IPS-NIHi7 (cell line): ENCODE measurements around the gene CMTM3.
"Not testable (repeated sequence)": the region's sequence is repeated elsewhere in the genome, so short reads cannot be mapped to it uniquely, and the experiment has no call there.

ENCODE experiments used
- DNase-seq: peaks from one replicate; pipeline ENCODE4 v3.0.0; 2012; ENCODE audit warnings: mixed read lengths; ENCODE audit errors: extremely low spot score

CMTM3 gene, protein sequence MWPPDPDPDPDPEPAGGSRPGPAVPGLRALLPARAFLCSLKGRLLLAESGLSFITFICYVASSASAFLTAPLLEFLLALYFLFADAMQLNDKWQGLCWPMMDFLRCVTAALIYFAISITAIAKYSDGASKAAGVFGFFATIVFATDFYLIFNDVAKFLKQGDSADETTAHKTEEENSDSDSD

DNA sequence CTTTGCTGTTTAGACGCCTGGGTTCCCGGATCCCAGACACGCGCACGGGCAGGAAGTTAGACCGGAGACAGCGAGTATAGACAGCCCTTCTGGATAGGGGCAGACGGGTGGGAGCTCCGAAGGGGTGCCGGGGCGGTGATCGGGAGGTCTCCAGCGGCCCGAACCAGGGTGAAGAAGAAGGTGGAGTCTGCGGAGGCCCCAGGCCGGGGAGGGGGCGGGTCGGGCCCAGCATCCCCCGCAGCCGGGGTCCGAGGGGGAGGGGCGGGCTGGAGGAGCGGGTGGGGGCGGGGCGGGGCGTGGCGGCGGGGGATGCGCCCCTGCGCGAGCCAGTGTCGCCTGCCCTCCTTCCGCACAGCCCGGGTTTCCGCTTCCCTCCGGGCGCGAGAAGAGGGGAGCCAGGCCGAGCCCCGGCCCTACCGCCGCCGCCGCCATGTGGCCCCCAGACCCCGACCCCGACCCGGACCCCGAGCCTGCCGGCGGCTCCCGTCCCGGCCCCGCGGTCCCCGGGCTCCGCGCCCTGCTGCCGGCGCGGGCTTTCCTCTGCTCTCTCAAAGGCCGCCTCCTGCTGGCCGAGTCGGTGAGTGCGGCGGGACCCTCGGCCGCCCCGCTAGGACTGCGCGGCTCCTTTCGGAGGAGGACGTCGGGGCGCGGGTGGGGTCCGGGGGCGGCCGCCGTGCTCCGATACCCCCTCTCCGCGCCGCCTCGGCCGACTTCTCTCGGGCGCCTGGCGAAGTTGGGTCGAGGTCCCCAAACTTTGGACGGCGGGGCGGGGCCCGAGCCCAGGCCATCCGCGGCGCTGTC lies at the start of gene CMTM3:
TSS of gene CMTM3 (plus strand) at position 329 of the 801 bp plus-strand sequence. CDS start at position 431, 102 bp downstream.
- DNase-seq: peak; percentile 88

DNA sequence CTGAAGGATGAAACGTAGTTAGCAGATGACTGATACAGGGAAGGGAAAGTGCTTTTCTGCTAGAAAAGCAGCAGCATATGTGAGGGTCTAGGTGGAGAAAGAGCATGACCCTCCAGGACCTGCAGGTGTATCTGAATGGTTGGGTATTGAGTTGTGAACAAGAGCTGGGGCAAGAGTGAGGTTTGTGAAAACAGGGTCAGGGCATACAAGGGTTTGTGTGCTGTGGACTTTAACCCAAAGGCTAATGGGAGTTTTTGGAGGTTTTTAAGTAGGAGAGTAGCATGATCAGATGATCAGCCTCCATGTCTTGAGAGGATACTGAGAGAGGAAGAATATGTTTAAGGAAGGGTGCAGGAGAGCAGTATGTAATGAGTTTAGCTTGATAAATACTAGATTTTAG lies 44.4 kb upstream of the CMTM3 start:
- no peak for DNase-seq

DNA sequence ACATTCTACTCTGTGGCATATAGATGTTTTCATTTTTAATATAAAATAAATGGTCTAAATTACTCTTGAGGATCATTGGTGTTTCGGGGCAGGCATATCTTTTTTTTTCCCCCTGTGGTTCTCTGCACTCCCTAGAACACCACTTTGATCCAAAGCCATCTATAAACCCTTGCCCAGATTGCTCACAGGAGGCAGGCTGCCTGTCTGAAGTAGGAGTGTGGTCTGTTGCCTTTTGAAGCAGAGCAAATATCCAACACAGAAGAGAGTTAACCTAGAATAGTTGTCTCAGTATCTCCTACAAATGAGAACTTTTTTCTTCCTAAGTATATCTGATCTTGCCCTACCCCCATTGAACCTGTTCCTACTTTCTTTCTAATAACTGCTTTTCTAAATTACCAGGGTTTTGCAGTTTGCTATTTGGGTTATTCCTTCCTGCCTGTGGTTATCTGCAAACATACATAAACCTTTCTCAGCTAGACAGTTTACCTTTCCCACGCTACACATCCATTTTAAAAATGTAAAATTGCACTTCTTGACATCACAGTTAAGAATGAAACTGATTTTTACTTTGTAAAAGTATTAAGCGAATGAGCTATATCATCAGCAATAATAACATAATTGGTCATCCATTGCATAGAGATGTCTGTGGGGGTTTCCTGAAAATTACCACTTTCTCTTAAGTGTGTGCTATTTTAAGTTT lies 43.0 kb upstream of the CMTM3 start:
- DNase-seq: no peak

DNA sequence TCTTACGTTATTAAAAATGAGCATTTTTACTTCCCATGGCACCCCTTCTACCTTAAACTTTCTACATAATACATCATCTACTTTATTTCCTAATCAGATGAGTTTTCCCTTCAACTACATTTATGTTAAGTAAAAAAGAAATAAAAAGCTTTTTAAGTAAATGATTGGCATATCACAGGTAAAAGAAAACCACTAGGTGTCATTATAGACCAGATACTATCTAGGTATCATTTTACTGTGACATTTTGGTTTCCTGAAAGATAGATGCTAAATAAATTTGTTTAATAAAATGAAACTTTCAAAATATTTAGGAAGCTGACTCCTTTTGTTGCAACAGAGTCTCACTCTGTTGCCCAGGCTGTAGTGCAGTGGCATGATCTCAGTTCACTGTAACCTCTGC lies 42.1 kb upstream of the CMTM3 start:
- DNase-seq: no peak

DNA sequence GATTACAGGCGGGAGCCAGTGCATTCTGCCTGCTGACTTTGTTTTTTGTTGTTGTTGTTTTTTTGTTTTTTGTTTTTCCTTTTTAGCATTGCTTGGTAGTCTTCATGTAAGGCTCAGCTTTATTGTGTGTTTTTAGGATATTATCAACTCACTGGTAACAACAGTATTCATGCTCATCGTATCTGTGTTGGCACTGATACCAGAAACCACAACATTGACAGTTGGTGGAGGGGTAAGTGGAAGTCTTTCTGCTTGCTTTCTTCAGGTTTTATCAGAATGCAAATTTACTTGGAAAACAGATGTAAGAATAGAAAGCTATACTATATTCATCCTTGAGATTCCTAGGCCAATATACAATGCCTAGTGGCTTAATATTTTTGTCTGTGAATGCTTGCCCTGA lies 41.5 kb upstream of the CMTM3 start:
- DNase-seq: no peak

DNA sequence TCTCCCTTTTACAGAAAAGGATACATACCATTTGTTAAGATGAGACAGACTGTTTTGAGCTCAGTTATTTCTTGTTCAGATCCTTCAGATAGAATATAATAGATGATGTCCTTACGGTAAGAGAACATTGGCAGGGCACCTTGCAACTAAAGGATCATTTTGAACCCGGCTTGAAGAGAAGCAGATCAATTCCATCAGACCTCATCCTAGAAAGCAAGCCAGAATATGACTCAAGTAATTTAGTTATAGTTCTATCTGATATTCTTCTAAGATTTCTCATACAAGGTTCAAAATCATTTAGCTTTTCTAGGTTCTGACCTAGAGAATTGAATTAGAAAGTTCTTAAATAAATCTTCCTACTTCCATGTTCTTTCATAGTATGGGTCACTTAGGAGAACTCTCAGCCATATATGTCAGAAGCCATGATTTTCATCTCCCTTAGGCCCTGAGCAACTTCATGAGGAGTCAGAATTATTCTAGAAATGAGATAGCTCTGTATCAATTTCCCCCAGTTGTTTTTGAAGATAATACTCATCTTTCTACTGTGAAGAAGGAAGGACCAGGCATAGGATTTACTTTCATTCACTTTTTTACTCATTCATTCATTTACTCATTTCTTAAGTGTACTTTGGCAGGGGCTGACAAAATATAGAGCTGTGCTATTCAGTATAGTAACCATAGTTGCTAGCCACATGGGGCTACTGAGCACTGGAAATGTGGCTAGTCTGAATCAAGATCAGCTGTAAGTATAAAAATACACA lies 40.8 kb upstream of the CMTM3 start:
- no peak for DNase-seq

DNA sequence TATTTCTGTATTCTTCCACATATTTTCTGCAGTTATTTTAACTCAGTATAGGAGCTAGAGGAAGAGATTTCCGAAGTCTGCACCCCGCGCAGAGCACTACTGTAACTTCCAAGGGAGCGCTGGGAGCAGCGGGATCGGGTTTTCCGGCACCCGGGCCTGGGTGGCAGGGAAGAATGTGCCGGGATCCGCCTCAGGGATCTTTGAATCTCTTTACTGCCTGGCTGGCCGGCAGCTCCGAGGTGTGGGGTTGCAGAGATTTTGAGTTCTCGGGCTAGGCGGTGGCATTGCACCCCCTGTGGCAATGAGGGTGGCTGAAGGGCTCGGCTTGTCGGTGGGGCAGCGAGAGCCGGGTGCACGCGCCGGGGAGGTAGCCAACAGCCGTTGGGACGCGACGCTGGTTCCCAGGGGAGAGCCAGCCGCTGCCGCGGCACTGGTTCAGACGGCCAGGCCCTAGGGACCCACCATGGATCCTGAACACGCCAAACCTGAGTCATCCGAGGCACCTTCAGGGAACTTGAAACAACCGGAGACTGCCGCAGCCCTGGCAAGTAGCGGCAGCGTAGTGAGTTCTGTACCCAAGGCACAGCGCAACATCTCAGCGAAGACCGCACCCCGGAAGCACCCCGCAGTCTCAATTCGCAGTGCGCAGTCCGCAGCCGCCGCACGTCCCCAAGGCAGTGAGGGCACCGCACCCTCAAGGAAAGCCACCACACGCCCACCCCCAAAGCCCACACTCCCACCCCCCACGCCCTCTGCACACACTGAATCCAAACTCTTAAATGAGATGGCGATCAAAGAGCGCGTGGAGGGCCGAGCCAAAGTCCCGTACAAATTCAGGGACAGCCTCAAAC lies 38.2 kb upstream of the CMTM3 start, which contains the start of gene CMTM1:
TSS of gene CMTM1 (plus strand) at position 389 of the 851 bp plus-strand sequence. CDS start at position 464, 75 bp downstream.
- DNase-seq: no peak

DNA sequence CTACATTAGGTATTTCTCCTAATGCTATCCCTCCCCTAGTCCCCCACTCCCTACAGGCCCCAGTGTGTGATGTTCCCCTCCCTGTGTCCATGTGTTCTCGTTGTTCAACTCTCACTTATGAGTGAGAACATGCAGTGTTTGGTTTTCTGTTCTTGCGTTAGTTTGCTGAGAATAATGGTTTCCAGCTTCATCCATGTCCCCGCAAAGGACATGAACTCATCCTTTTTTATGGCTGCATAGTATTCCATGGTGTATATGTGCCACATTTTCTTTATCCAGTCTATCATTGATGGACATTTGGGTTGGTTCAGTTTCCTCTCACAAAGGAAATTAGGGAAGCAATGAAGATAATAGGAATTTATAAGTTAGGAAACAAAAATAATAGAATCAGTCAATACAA lies 37.2 kb upstream of the CMTM3 start:
- not testable (repeated sequence) for DNase-seq

DNA sequence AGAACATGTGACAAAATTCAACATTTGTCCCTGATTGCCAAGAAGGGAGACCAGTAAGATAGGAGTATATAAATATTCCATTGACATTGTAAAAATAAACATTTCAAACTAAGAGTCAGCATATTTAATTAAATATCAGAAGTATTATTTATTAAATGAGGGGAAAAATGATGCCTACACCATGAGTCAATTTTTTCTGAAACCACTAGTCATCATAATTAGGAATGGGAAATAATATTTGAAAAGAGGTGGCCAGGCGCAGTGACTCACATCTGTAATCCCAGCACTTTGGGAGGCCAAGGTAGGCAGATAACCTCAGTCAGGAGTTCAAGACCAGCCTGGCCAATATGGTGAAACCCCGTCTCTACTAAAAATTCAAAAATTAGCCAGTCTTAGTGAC lies 36.1 kb upstream of the CMTM3 start:
- no peak for DNase-seq

DNA sequence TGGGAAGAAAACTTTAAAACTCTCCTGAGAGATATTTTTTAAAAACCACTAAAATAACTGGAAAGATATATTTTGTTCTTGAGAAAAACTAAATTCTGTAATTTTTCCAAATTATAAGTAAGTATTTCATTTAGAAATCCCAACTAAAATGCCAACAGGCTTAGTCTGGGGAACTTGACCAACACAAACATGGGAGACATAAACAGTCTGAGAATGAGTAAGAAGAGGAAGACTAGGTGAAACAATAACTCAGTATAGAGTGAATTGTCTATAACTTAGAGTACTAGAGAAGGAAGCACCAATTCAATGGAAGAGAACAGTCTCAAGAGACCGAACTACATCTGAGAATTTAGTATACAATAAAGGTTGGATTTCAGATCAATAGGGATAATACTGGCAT lies 35.4 kb upstream of the CMTM3 start:
- DNase-seq: no peak

DNA sequence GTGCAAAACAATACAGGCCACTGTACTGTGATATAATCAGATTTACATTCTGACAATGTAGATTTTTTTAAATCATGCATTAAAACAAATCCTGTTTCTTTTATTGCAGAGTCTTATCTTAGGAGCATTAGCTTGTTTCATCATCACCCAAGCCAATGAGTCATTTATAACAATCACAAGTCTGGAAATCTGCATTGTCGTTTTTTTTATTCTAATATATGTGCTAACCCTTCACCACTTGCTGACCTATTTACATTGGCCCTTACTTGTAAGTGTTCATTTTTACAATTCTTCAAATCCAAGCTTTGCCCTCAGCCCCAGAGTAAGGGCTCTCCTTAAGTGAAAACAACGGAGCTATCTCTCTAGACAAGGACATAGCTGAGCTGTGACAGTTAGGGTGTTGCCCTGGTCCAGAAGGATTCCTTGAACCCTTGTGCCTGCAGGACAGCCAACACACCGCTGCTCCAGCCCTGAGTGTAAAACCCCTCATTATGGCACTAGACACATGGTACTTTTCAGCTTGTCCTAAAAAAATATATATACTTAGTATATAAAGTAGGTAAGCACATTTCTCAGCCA lies 34.6 kb upstream of the CMTM3 start:
- no peak for DNase-seq

DNA sequence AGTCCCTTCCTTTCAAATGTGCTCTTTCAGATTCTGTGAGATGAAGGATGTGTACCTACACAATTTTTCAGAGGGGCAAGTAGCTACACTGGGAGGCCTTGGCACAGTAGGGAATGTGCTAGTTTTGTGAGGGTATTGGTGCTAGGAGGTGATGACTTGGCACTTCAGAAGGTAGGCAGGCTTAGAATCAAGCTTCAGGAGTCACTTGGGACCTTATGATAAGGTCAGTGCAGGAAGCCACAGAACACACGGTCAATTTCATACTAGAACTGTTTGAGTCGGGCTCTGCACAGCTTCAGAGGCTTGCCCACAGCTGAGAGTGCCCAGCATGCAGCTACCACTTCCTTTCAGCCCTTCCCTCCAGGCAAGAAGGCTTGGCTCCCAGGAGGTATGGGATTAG lies 32.1 kb upstream of the CMTM3 start:
- no peak for DNase-seq

DNA sequence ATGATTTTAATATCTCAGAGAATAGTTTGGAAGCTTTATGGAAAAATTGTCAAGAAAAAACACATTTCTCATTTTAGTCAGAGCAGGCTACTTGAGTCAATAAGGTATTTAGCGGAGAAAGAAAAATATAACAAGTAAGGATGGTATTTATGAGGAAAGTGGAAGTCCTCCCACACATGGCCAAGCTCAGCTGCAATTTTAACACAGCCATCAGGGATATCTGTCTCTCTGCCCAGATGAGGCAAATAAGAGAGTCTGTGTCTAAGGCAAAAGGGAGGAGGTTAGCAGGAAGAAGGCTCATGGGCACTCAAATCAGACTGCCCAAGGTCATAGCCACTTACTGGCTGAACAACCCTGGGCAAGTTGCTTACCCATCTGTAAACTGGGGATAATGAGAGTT lies 30.4 kb upstream of the CMTM3 start:
- DNase-seq: no peak

DNA sequence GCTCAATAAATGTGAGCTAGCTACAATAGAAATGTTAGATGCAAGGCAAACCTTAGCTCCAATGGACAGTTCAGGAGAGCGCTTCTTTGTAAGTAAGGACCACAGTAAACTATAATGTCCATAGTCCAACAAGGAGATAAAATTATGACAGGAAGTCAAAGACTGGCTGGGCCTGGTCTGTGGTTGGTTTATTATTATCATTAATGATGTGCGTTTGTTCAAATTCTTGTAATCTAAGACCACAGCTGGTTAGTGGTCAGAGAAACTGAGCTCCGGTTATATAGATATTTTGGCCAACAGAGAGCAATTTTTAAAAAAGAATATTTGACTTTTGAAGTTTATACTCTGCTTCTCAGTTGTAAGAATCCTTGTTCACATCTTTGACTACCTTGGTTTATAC lies 30.0 kb upstream of the CMTM3 start:
- no peak for DNase-seq

DNA sequence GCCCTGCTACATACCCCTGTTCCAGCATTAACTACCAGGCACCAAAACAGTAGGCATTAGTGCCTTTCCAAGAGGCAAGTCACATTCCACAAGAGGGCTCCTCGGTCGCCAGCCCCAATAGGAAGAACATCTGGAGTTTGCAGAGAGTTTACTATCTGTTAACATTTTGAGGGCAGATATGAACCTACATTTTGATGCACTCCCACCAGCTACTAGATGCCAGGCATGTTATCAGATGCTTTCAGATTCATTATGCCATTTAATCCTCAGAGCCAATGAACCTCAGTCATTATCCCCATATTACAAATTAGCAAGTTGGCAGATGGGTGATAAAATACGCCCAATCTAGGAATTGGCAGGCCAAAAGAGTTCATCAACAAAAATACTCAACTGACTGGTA lies 29.4 kb upstream of the CMTM3 start:
- no peak for DNase-seq

DNA sequence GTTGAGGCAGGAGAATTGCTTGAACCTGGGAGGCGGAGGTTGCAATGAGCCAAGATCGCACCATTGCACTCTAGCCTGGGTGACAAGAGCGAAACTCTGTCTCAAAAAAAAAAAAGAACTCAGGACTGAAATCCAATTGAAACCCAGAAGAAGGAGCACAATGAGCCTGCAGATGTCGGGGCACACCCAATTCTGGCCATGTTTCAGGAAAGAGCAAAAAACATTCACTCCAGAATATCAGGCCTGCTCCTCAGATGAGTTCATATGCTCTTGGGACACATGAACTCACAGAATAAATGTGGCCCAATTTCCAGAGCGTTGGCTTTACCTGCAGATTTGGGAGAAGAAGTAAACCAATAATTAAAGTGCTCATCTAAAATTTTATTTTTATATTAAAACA lies 28.2 kb upstream of the CMTM3 start:
- DNase-seq: no peak

DNA sequence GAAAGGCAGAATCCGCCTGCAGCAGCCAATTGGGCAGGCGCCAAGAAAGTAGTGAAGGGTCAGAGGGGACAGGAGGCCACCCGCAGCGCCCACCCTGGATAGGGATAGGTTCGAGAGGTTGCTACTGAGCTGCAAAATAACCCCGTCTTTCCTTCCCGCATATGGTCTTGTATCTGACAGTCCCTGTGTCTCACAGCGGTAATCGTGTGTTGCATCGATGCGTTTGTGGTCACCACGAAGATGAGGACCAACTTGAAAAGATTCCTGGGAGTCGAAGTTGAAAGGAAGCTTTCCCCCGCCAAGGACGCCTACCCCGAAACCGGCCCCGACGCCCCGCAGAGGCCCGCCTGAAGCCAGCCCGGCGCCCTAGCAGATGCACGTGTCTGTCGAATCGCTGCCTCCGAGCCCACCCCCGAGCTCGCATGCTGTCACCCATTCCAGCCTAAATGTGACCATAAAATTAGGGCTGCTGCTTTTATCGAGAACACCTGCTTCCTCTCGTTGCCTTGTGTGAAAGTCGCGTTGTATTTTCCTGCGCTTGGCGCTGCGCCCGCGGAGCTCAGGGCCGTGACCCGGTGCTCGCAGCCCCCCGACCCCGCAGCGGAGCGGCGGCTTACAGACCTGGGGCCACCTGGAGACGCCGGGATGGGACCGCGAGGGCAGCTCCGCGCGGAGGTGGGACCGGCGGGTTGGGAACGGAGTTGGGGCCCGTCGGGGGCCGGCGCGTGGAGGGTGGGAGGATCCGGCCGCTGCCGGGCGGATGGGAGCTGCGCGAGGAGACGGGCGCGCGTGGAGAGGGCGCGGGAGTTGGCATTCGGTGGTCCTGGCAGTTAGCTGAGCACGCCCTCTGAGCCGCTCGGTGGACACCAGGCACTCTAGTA lies 25.6 kb upstream of the CMTM3 start, which contains the start of gene CMTM2:
TSS of gene CMTM2 (plus strand) at position 813 of the 881 bp plus-strand sequence. CDS start 145 bp downstream, outside the sequence.
- no peak for DNase-seq

DNA sequence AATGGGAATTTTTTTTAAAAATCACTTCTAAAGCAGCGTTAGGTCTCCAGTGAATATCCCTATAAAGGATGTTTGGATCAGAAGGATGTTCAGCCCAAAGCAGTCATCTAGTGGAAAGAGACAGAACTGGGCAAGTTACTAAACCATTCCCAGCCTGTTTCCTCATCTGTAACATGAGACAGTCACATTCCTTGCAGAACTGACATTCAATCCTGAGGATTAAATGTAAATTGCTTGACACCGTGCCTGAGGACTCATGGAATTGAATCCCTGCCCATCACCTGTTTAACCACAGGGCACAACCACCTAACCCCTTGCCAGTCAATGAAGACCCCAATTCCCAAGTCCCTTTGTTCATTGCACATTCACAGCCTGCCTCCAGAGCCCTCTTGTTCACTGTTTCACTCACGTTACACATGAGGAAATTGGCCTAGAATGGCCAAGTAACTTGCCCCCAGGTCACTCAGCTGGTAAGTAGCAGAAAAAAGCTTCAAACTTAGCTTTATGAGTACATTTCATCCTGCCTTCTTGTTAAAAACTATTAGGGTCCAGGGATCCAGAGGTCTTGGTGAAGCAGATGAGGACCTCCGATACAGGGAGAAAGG lies 23.8 kb upstream of the CMTM3 start:
- peak; percentile 24 for DNase-seq
